ENCODE results near the gene RGS6.

GRCh38 chr14:72554994-72555608, 622.9 kb downstream of the RGS6 start:
- TF ChIP-seq, protein P1, sequence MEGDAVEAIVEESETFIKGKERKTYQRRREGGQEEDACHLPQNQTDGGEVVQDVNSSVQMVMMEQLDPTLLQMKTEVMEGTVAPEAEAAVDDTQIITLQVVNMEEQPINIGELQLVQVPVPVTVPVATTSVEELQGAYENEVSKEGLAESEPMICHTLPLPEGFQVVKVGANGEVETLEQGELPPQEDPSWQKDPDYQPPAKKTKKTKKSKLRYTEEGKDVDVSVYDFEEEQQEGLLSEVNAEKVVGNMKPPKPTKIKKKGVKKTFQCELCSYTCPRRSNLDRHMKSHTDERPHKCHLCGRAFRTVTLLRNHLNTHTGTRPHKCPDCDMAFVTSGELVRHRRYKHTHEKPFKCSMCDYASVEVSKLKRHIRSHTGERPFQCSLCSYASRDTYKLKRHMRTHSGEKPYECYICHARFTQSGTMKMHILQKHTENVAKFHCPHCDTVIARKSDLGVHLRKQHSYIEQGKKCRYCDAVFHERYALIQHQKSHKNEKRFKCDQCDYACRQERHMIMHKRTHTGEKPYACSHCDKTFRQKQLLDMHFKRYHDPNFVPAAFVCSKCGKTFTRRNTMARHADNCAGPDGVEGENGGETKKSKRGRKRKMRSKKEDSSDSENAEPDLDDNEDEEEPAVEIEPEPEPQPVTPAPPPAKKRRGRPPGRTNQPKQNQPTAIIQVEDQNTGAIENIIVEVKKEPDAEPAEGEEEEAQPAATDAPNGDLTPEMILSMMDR (IDR thresholded peaks at IDR 0.05 in 4 of 5, conservative IDR thresholded peaks at IDR 0.05 in 1 of 5): peak in 1 of 5 experiments; percentile 16
- TF ChIP-seq POLR2A (IDR thresholded peaks at IDR 0.05): no peak

Data from gastrocnemius medialis (tissue), 4 donors.